ENCODE results near the gene NEDD8. TPM values are rescaled to one million over a fixed set of nuclear protein-coding genes. Genes with fewer than 3 reads are reported as not detected.

Gene NEDD8
- total RNA-seq, 1 experiment from 2014 or later = 214 TPM

DNA sequence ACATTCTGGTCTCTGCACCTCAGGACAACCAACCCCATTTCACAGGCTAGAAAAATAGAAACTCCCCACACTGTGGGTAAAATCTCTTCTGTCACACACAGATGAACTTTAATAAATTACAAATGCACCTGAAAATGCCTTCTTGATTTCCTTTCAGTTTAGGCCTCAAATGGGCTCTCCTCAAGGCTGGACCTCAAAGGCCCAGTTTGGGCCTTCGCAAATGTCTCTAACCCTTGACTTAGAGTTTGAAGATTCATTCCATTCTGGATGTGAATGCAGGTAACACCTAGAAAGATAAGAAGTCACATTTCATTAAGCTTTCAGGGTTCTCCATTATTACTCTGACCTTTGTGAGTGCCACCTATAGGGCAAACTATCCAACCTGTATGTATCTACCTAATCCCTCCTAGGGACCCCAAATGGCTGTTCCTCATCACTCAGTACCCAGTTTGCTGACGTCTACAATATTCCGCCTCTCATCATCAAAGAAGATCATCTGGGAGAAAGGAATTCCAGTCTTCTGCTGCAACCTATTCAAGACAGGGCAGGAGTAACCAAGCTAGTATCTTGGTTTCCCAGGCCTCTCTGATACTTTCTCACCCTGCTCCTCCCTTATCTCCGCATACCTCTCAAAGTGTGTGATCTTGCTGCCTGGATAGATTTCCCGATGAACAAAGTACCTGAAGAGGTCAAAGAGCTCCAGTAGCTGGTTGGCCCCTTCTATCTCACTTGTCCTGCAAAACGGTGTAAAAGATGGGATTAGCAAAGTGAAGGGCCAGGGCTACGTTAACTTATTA is 18.1 kb downstream of the NEDD8 start:
- no peak overlapping the region for H3K18ac ChIP-seq (ENCODE audit: insufficient read length, low read depth, low read length)
- no peak overlapping the region for H2BK12ac ChIP-seq (ENCODE audit: insufficient read length, low read depth, low read length)
- H3T11ph ChIP-seq (ENCODE audit: low read length) = no peak overlapping the region
- H2BK15ac ChIP-seq (ENCODE audit: low read depth, low read length) = no peak overlapping the region
- peaks cover 11% of the 10 kb centered on the region for H3K23me2 ChIP-seq (ENCODE audit: insufficient read length, low read depth, low read length, poor library complexity, severe bottlenecking)
- H4K20me1 ChIP-seq (ENCODE audit: control insufficient read depth, insufficient read depth, insufficient read length) = no peaks in the 10 kb centered on the region
- Mint-ChIP-seq H3K4me3 (peak overlapping the region; percentile 91 to 96), H3K27me3 (ENCODE audit: low read depth) (no peaks in the 10 kb centered on the region; the same call in 1 of the 2 replicates), H3K27ac (peak overlapping the region; percentile 88 to 100 (median 100); a peak in 6 of 7 replicates), H3K36me3 (ENCODE audit: insufficient read depth in 1 of 3, low read depth in 3 of 3) (peaks cover 13 to 40% (median 32%) of the 10 kb centered on the region in 3 experiments; a peak in 6 of 7 replicates), H3K9me3 (no peaks in the 10 kb centered on the region; a peak in 1 of 5 replicates), H3K4me1 (peaks cover 18 to 26% of the 10 kb centered on the region in 2 experiments)
- H4K91ac ChIP-seq (ENCODE audit: insufficient read length, low read depth, low read length) = no peak overlapping the region
- no peaks in the 10 kb centered on the region for H3K4me1 ChIP-seq (ENCODE audit: insufficient read depth, low read length)
- H3K79me2 ChIP-seq (ENCODE audit: insufficient read depth, low read length) = no peaks in the 10 kb centered on the region
- no CpG with 5 or more reads among the region's 7 CpGs for WGBS (ENCODE audit: extremely low coverage, insufficient read length, low lambda C conversion rate)
- no peaks in the 10 kb centered on the region for H3K9me3 ChIP-seq (ENCODE audit: control insufficient read depth, low read depth, low read length)
- peak overlapping the region; percentile 67 for H3K4me2 ChIP-seq (ENCODE audit: insufficient read depth, insufficient read length, low read length)
- peak overlapping the region; percentile 41 for H3K27ac ChIP-seq (ENCODE audit: insufficient read length, low read depth, low read length)
- no peak overlapping the region for H2BK120ac ChIP-seq (ENCODE audit: low read depth, low read length, poor library complexity, severe bottlenecking)
- H2BK20ac ChIP-seq (ENCODE audit: low read depth, low read length, poor library complexity, severe bottlenecking) = no peak overlapping the region
- no peak for DNase-seq
- TF ChIP-seq, protein P1, sequence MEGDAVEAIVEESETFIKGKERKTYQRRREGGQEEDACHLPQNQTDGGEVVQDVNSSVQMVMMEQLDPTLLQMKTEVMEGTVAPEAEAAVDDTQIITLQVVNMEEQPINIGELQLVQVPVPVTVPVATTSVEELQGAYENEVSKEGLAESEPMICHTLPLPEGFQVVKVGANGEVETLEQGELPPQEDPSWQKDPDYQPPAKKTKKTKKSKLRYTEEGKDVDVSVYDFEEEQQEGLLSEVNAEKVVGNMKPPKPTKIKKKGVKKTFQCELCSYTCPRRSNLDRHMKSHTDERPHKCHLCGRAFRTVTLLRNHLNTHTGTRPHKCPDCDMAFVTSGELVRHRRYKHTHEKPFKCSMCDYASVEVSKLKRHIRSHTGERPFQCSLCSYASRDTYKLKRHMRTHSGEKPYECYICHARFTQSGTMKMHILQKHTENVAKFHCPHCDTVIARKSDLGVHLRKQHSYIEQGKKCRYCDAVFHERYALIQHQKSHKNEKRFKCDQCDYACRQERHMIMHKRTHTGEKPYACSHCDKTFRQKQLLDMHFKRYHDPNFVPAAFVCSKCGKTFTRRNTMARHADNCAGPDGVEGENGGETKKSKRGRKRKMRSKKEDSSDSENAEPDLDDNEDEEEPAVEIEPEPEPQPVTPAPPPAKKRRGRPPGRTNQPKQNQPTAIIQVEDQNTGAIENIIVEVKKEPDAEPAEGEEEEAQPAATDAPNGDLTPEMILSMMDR (conservative IDR thresholded peaks at IDR 0.05) = 0 out of 3 replicates have a peak, but pooled peaks have one; percentile 16
- H2AFZ ChIP-seq (ENCODE audit: low read length) = no peak overlapping the region
- no peaks in the 10 kb centered on the region for H3K27me3 ChIP-seq (ENCODE audit: insufficient read depth, low read length)
- H3K14ac ChIP-seq (ENCODE audit: insufficient read depth, low read length) = no peak overlapping the region
- no peak overlapping the region for H4K8ac ChIP-seq (replicated peaks; ENCODE audit: insufficient read length, low read depth, low read length)
- no peak overlapping the region for H3K4ac ChIP-seq (ENCODE audit: low read depth, low read length)
- H3K9ac ChIP-seq (ENCODE audit: extremely low read depth, insufficient read length, low read length) = peak overlapping the region; percentile 75
- H3K23ac ChIP-seq (ENCODE audit: insufficient read length, low read depth, low read length) = no peak overlapping the region
- H3K79me1 ChIP-seq (ENCODE audit: insufficient read depth, low read depth, low read length, poor library complexity, severe bottlenecking) = peaks cover 2% of the 10 kb centered on the region
- H4K5ac ChIP-seq (ENCODE audit: insufficient read length, low read depth, low read length) = no peak overlapping the region
- no peak overlapping the region for H3K56ac ChIP-seq (ENCODE audit: insufficient read length, low read depth, low read length)
- no peak overlapping the region for H2BK5ac ChIP-seq (ENCODE audit: insufficient read length, low read length)
- H2AK5ac ChIP-seq (ENCODE audit: insufficient read length, low read length) = no peak overlapping the region
